Fibroblast of lung (primary cell): ENCODE data around the gene MCF2L.

Experiments
- CTCF ChIP-seq, 2 donors: IDR thresholded peaks in 1 of 2; conservative IDR thresholded peaks in 1 of 2; 1 replicate in 1 of 2; 2 replicates in 1 of 2; pipeline ENCODE4 v1.5.1; 2011 to 2012; ENCODE audit warnings: low read length in 2 of 2, control low read depth in 1 of 2, inconsistent platforms in 1 of 2, low read depth in 1 of 2, mild to moderate bottlenecking in 1 of 2
- EZH2 ChIP-seq: IDR thresholded peaks from 2 replicates; pipeline ENCODE4 v1.5.1; 2012; ENCODE audit warnings: low read length, control low read depth, mild to moderate bottlenecking; ENCODE audit errors: missing control alignments

GRCh38 chr13:113122550-113123225 lies 153.7 kb downstream of the MCF2L start, which contains the start of gene F10:
- TF ChIP-seq EZH2 (no peak), CTCF (conservative IDR thresholded peaks at IDR 0.05 in 1 of 2, IDR thresholded peaks at IDR 0.05 in 1 of 2; ENCODE audit: low read depth in 1 of 2, low read length in 2 of 2) (no peak)
